Gastrocnemius medialis (tissue), 4 donors: ENCODE data around the gene TAGLN2.

Experiments
- CTCF ChIP-seq, 5 experiments: fragments of 450-650 bp in 3 of 5; fragments of 200-600 bp in 2 of 5; sonication (generic) in 2 of 5; IDR thresholded peaks in 4 of 5; conservative IDR thresholded peaks in 1 of 5; 1 replicate in 4 of 5; 2 replicates in 1 of 5; pipeline ENCODE4 v1.5.1; 2016 to 2019; ENCODE audit warnings: antibody characterized with exemption in 5 of 5, mild to moderate bottlenecking in 3 of 5, moderate library complexity in 3 of 5
- POLR2A ChIP-seq, 2 donors: fragments of 450-650 bp; IDR thresholded peaks; one replicate each; pipeline ENCODE4 v1.6.1; 2017; ENCODE audit warnings: antibody characterized with exemption in 2 of 2, mild to moderate bottlenecking in 2 of 2, moderate library complexity in 2 of 2

GRCh38 chr1:159916242-159917051 lies 8.9 kb downstream of the TAGLN2 start:
- TF ChIP-seq CTCF (IDR thresholded peaks at IDR 0.05 in 4 of 5, conservative IDR thresholded peaks at IDR 0.05 in 1 of 5) (no peak), POLR2A (IDR thresholded peaks at IDR 0.05) (no peak)
